BLaER1 treated with 17β-estradiol and CSF1 and Interleukin-3, amounts not matched to agents 10 nM and 100 nM (cell line): ENCODE results near the gene PRPSAP2.

ENCODE experiments used
- H3K27ac ChIP-seq, 11 experiments: shearing (Covaris generic); formaldehyde crosslinking; 2 replicates each; pipeline ENCODE4 v1.8.1; 2022
- H3K27me3 ChIP-seq, 11 experiments: shearing (Covaris generic); formaldehyde crosslinking; 2 replicates each; pipeline ENCODE4 v1.8.1; 2022
- H3K36me3 ChIP-seq, 11 experiments: shearing (Covaris generic); formaldehyde crosslinking; 2 replicates each; pipeline ENCODE4 v1.8.1; 2022
- H3K4me1 ChIP-seq, 10 experiments: shearing (Covaris generic); formaldehyde crosslinking; 2 replicates each; pipeline ENCODE4 v1.8.1; 2022
- H3K4me2 ChIP-seq, 11 experiments: shearing (Covaris generic); formaldehyde crosslinking; 2 replicates each; pipeline ENCODE4 v1.8.1; 2022
- H3K4me3 ChIP-seq, 10 experiments: shearing (Covaris generic); formaldehyde crosslinking; 2 replicates each; pipeline ENCODE4 v1.8.1; 2022
- H3K9ac ChIP-seq, 11 experiments: shearing (Covaris generic); formaldehyde crosslinking; 2 replicates each; pipeline ENCODE4 v1.8.1; 2022
- H3K9me3 ChIP-seq, 11 experiments: shearing (Covaris generic); formaldehyde crosslinking; replicated peaks in 1 of 11; 2 replicates each; pipeline ENCODE4 v1.8.1; 2022
- H4K20me1 ChIP-seq, 11 experiments: shearing (Covaris generic); formaldehyde crosslinking; 2 replicates each; pipeline ENCODE4 v1.8.1; 2022
- Cebpa-rat ChIP-seq, 11 experiments: shearing (Covaris generic); IDR thresholded peaks; 2 replicates each; pipeline ENCODE4 v1.8.1; 2022

The PRPSAP2 gene

GRCh38 chr17:18944646-18945045, 86.7 kb downstream of the PRPSAP2 start:
- Histone ChIP-seq H4K20me1 (no peaks in the 10 kb centered on the region), H3K9ac (no peak overlapping the region), H3K27ac (no peak overlapping the region), H3K4me2 (peak overlapping the region in 8 of 11 experiments; percentile 12 to 55 (median 33); a peak in 11 of 22 replicates), H3K4me3 (no peak overlapping the region), H3K36me3 (no peaks in the 10 kb centered on the region), H3K27me3 (no peaks in the 10 kb centered on the region), H3K4me1 (peaks cover 0 to 11% (median 9%) of the 10 kb centered on the region in 10 experiments; a peak in 11 of 20 replicates), H3K9me3 (0 out of 22 replicates have a peak, but pooled peaks cover 0 to 4% (median 0%) of the 10 kb centered on the region in 11 experiments)
- TF ChIP-seq Cebpa-rat (IDR thresholded peaks at IDR 0.05): no peak

DNA sequence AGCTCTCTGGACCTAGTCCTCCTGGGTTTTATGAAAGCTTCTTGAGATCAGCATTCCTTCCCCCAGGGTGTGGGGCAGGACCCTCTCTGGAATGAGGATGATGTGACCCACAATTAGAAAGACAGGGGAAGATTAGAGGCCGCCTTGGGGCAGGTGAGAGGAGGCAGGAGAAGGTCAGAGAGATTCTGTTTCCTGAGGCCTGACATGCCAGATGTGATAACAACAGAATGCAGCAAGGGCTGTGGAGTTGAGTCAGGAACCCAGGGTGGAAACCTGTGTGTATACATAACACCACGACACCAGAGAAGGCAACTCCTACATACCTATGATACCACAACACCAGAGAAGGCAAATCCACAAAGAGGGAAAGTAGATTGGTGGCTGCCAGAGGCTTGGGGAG, 88.6 kb downstream of the PRPSAP2 start:
- Histone ChIP-seq H3K27ac (no peak overlapping the region), H3K27me3 (no peaks in the 10 kb centered on the region), H3K4me1 (peaks cover 0 to 11% (median 10%) of the 10 kb centered on the region in 10 experiments; a peak in 12 of 20 replicates), H3K36me3 (no peaks in the 10 kb centered on the region), H3K4me3 (no peak overlapping the region), H3K9ac (no peak overlapping the region), H3K9me3 (0 out of 22 replicates have a peak, but pooled peaks cover 0 to 4% (median 0%) of the 10 kb centered on the region in 11 experiments), H3K4me2 (no peak overlapping the region), H4K20me1 (no peaks in the 10 kb centered on the region; a peak in 1 of 22 replicates)
- no peak for TF ChIP-seq Cebpa-rat (IDR thresholded peaks at IDR 0.05)

GRCh38 chr17:18947866-18948265, 89.9 kb downstream of the PRPSAP2 start:
- Histone ChIP-seq H3K9ac (no peak overlapping the region), H3K9me3 (0 out of 22 replicates have a peak, but pooled peaks cover 0 to 4% (median 0%) of the 10 kb centered on the region in 11 experiments), H3K27me3 (no peaks in the 10 kb centered on the region), H3K36me3 (no peaks in the 10 kb centered on the region), H3K4me2 (no peak overlapping the region), H4K20me1 (no peaks in the 10 kb centered on the region; a peak in 1 of 22 replicates), H3K27ac (no peak overlapping the region), H3K4me1 (peaks cover 0 to 11% (median 10%) of the 10 kb centered on the region in 10 experiments; a peak in 12 of 20 replicates), H3K4me3 (no peak overlapping the region)
- no peak for TF ChIP-seq Cebpa-rat (IDR thresholded peaks at IDR 0.05)

DNA sequence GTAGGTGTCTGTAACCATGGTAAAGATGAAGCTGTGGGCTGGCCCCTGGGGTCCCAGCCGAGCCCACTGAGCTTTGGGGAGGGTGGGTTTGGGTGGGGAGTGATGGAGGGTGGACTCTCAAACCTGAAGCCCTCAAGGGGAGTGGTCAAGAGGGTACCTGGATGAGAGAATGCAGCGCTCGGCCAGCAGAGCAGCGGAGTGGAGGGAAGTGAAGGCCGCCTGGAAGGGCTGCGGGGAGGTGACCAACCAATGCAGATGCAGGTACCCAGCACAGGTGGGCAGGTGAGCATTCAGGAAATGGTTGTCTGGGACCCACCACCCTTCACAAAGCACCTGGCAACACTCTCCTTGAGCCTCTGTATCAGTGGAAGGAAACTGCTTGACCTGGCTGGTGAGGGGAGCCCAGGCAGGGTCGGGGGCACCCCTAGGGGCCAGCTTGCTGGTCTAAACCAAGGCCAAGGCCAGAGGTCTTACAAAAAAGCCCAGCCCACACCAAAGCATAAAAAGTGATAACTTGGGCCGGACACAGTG, 90.6 kb downstream of the PRPSAP2 start:
- H3K9me3 ChIP-seq: 0 out of 22 replicates have a peak, but pooled peaks cover 0 to 4% (median 0%) of the 10 kb centered on the region in 11 experiments
- H3K4me2 ChIP-seq: no peak overlapping the region
- no peaks in the 10 kb centered on the region for H3K27me3 ChIP-seq
- H3K27ac ChIP-seq: no peak overlapping the region
- no peak overlapping the region for H3K4me3 ChIP-seq
- TF ChIP-seq Cebpa-rat (IDR thresholded peaks at IDR 0.05): no peak
- H3K36me3 ChIP-seq: no peaks in the 10 kb centered on the region
- no peaks in the 10 kb centered on the region; a peak in 1 of 22 replicates for H4K20me1 ChIP-seq
- no peak overlapping the region for H3K9ac ChIP-seq
- peaks cover 0 to 11% (median 10%) of the 10 kb centered on the region in 10 experiments; a peak in 12 of 20 replicates for H3K4me1 ChIP-seq

- H3K36me3 ChIP-seq: no peaks in the 10 kb centered on the region
- H3K4me3 ChIP-seq: no peak overlapping the region
- no peaks in the 10 kb centered on the region for H3K27me3 ChIP-seq
- H3K9ac ChIP-seq: no peak overlapping the region
- H4K20me1 ChIP-seq: no peaks in the 10 kb centered on the region; a peak in 1 of 22 replicates
- no peak for TF ChIP-seq Cebpa-rat (IDR thresholded peaks at IDR 0.05)
- H3K27ac ChIP-seq: no peak overlapping the region
- H3K4me2 ChIP-seq: no peak overlapping the region
- H3K9me3 ChIP-seq: 0 out of 22 replicates have a peak, but pooled peaks cover 0 to 4% (median 0%) of the 10 kb centered on the region in 11 experiments
- peaks cover 0 to 10% (median 7%) of the 10 kb centered on the region in 10 experiments; a peak in 12 of 20 replicates for H3K4me1 ChIP-seq
Observed at GRCh38 chr17:18949566-18949965, 91.6 kb downstream of the PRPSAP2 start.

DNA sequence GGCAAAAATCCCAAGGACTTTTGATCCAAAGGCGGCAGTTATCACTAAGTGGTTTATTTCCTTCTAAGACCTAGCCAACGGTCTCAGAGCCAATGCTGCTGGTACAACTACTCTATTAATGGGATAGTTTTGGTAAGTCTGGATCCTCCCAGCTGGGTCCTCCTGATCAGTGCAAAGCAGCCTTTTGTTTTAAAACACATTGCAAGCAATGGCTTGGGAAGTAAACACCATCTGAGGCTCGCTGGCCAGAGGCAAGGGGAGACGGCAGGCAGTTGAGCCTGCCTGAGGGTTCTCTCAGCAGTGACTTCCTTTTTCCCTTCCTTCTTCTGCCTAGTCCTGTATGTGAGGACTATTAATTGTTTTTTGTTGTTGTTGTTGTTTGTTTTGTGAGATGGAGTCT, 92.4 kb downstream of the PRPSAP2 start:
- no peaks in the 10 kb centered on the region for H3K9me3 ChIP-seq
- H3K27me3 ChIP-seq: no peaks in the 10 kb centered on the region
- TF ChIP-seq Cebpa-rat (IDR thresholded peaks at IDR 0.05): no peak
- H3K9ac ChIP-seq: no peak overlapping the region
- H3K27ac ChIP-seq: no peak overlapping the region
- no peak overlapping the region for H3K4me3 ChIP-seq
- H3K4me1 ChIP-seq: peaks cover 2 to 11% (median 3%) of the 10 kb centered on the region in 10 experiments; a peak in 16 of 20 replicates
- H3K4me2 ChIP-seq: no peak overlapping the region
- no peaks in the 10 kb centered on the region for H3K36me3 ChIP-seq
- H4K20me1 ChIP-seq: no peaks in the 10 kb centered on the region; a peak in 1 of 22 replicates

DNA sequence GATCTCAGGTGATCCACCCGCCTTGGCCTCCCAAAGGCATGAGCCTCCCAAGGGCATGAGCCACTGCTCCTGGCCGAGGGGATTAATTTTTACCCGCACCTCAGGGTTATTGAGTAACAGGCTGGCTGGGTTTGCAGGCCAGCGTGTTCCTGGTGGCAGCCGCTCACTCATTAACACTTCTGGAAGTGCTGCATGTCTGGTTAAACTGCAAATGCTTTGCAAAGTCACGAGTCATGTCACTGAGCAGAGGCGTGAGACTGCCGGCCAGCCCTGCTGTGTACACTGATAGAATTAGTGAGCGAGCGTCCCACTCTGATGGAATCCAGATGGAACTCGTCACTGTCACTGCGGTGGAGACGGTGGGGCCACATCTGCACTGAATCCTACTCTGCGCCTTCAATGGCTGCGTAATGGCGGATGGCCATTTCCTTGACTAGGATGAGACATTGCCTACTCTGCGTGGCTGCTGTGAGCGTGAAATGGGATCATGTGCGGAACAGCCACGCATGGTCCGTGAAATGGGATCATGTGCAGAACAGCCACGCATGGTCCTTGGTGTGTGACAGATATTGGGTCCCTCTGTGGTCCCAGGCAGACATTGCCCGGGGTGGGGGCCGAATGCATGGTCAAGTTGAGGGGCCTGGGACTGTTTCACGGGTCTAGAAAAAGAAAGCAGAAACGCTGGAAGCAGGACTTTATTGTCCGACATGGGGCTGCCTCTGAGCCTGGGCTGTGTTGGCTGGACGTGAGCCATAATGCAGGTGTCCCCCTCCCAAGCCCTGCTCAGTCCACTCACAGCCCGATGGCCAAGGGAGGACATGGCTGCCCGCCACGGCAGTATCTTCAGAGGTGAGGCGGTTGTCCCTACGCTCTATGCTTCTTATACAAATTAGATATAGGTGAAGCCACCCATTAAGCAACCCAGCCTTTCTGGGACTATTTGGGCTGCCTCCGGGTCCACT, 93.3 kb downstream of the PRPSAP2 start:
- H4K20me1 ChIP-seq: no peaks in the 10 kb centered on the region; a peak in 1 of 22 replicates

DNA sequence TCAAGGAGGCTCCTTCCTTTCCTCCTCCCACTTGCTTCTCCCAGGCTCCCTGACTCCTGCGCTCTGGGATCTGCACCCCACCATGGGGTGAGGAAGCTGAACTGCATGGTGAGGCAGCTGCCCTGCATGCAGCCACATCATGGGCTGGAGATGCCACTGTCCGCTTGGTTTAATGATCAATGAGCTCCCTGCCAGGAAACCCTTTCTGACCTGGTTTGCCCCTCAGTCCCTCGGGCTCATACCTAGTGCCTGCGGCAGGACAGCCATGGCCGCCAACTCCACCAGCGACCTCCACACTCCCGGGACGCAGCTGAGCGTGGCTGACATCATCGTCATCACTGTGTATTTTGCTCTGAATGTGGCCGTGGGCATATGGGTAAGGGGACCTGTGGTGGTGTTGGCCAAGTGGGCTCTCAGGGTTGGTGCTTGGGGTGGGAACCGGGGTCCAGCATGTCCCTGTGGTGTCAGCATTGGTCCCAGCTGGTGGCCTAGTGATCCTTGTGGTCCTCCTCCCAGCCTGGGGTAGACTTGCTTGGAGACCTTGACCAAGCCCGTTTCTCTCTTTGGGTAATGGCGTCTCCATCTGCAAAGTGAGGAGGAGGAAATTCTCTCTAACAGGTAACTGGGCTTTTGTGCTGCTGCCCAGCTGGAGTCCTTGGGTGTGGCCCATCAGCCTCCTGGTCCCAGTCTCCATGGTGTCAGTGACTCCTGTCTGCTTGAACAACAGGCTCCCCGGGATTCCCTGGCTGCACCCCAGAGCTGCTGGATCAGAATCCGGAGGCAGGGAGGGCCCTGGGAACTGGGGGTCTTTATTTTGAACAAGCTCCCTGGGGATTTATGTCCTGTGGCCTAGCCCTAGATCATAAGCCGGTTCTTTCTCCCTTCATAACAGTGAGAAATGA, 94.3 kb downstream of the PRPSAP2 start, which contains the start of gene SLC5A10:
TSS of gene SLC5A10 (plus strand) at position 225 of the 902 bp plus-strand sequence. CDS start at position 266, 41 bp downstream.
- Histone ChIP-seq H3K36me3 (no peaks in the 10 kb centered on the region), H3K9ac (no peak within 1 kb of the TSS), H3K27ac (no peak within 1 kb of the TSS), H3K4me2 (no peak within 1 kb of the TSS), H3K9me3 (no peaks in the 10 kb centered on the region), H3K27me3 (no peaks in the 10 kb centered on the region), H4K20me1 (no peaks in the 10 kb centered on the region; a peak in 1 of 22 replicates), H3K4me3 (no peak within 1 kb of the TSS), H3K4me1 (peaks cover 5 to 15% (median 7%) of the 10 kb centered on the region in 10 experiments; a peak in 16 of 20 replicates)
- TF ChIP-seq Cebpa-rat (IDR thresholded peaks at IDR 0.05): no peak

More for the DNA sequence above, 93.3 kb downstream of the PRPSAP2 start:
- Histone ChIP-seq H3K4me1 (peaks cover 5 to 15% (median 7%) of the 10 kb centered on the region in 10 experiments; a peak in 16 of 20 replicates), H3K9me3 (no peaks in the 10 kb centered on the region), H3K4me3 (no peak overlapping the region), H3K36me3 (no peaks in the 10 kb centered on the region), H3K9ac (no peak overlapping the region), H3K4me2 (no peak overlapping the region), H3K27ac (no peak overlapping the region), H3K27me3 (no peaks in the 10 kb centered on the region)
- no peak for TF ChIP-seq Cebpa-rat (IDR thresholded peaks at IDR 0.05)
